ENCODE results near the gene CDIPT.

DNA sequence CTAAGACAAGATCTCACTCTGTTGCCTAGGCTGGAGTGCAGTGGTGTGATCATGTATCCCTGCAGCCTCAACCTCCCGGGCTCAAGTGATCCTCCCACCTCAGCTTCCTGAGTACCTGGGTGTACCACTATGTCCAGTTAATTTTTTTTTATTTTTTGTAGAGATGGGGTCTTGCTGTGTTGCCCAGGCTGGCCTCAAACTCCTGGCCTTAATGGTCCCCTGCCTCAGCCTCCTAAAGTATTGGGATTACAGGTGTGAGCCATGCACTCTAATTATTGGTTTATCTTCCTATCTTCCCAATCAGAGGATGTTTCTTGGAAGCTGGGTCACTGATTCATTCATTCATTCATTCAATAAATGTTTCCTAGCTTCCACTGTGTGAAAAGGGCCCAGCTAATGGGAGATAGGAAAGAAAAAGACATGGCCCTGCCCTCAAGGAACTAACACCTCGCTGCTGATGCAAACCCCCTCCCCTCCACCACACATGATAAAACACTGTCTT, 45.7 kb upstream of the CDIPT start:
- TF ChIP-seq, protein P1, sequence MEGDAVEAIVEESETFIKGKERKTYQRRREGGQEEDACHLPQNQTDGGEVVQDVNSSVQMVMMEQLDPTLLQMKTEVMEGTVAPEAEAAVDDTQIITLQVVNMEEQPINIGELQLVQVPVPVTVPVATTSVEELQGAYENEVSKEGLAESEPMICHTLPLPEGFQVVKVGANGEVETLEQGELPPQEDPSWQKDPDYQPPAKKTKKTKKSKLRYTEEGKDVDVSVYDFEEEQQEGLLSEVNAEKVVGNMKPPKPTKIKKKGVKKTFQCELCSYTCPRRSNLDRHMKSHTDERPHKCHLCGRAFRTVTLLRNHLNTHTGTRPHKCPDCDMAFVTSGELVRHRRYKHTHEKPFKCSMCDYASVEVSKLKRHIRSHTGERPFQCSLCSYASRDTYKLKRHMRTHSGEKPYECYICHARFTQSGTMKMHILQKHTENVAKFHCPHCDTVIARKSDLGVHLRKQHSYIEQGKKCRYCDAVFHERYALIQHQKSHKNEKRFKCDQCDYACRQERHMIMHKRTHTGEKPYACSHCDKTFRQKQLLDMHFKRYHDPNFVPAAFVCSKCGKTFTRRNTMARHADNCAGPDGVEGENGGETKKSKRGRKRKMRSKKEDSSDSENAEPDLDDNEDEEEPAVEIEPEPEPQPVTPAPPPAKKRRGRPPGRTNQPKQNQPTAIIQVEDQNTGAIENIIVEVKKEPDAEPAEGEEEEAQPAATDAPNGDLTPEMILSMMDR (IDR thresholded peaks at IDR 0.05), result no peak
- no peak for TF ChIP-seq POLR2A (IDR thresholded peaks at IDR 0.05)
